HEK293T (cell line): ENCODE data around the gene ZNF610.

Experiments used
- CTCF ChIA-PET: fragments of 350-600 bp; formaldehyde crosslinking; extraction: SDS; loops from one replicate; lab custom pipeline; 2021; ENCODE audit warnings: antibody characterized with exemption, inconsistent platforms; lab: Yijun Ruan, JAX
- POLR2A ChIA-PET: fragments of 350-600 bp; formaldehyde crosslinking; extraction: SDS; loops from one replicate; lab custom pipeline; 2020; ENCODE audit warnings: antibody characterized with exemption, inconsistent platforms; lab: Yijun Ruan, JAX
- DNase-seq: peaks from one replicate; pipeline ENCODE4 v3.0.0; 2012; ENCODE audit warnings: mixed read lengths; ENCODE audit errors: extremely low spot score
- ARNT ChIP-seq: fragments of 450-650 bp; IDR thresholded peaks from 2 replicates; pipeline ENCODE4 v1.6.1; 2017; ENCODE audit warnings: mild to moderate bottlenecking
- BHLHE40 ChIP-seq: fragments of 450-650 bp; IDR thresholded peaks from 2 replicates; pipeline ENCODE4 v1.6.1; 2016; ENCODE audit warnings: mild to moderate bottlenecking, moderate library complexity, borderline replicate concordance
- CTBP1 ChIP-seq: fragments of 450-650 bp; IDR thresholded peaks from 2 replicates; pipeline ENCODE4 v1.6.1; 2016; ENCODE audit warnings: borderline replicate concordance
- ELF4 ChIP-seq: fragments of 450-650 bp; IDR thresholded peaks from 2 replicates; pipeline ENCODE4 v1.6.1; 2017; ENCODE audit warnings: antibody characterized with exemption
- FOXA1 ChIP-seq: fragments of 450-650 bp; IDR thresholded peaks from 2 replicates; pipeline ENCODE4 v1.6.1; 2016; ENCODE audit warnings: mild to moderate bottlenecking
- FOXK2 ChIP-seq: fragments of 450-650 bp; IDR thresholded peaks from 2 replicates; pipeline ENCODE4 v1.6.1; 2016; ENCODE audit warnings: mild to moderate bottlenecking
- FOXM1 ChIP-seq: fragments of 450-650 bp; IDR thresholded peaks from 2 replicates; pipeline ENCODE4 v1.6.1; 2017; ENCODE audit warnings: mild to moderate bottlenecking, borderline replicate concordance
- HDGF ChIP-seq: fragments of 450-650 bp; IDR thresholded peaks from 2 replicates; pipeline ENCODE4 v1.6.1; 2017; ENCODE audit warnings: antibody characterized with exemption, borderline replicate concordance
- L3MBTL2 ChIP-seq: fragments of 450-650 bp; conservative IDR thresholded peaks from 2 replicates; pipeline ENCODE4 v1.6.1; 2016; ENCODE audit warnings: mild to moderate bottlenecking
- LEF1 ChIP-seq: fragments of 450-650 bp; IDR thresholded peaks from 2 replicates; pipeline ENCODE4 v1.6.1; 2017; ENCODE audit warnings: mild to moderate bottlenecking, borderline replicate concordance
- NFRKB ChIP-seq: fragments of 450-650 bp; IDR thresholded peaks from 2 replicates; pipeline ENCODE4 v1.6.1; 2016; ENCODE audit warnings: mild to moderate bottlenecking, moderate library complexity
- PKNOX1 ChIP-seq: fragments of 450-650 bp; IDR thresholded peaks from 2 replicates; pipeline ENCODE4 v1.6.1; 2016
- SP1 ChIP-seq: fragments of 450-650 bp; IDR thresholded peaks from 2 replicates; pipeline ENCODE4 v1.6.1; 2017
- SUZ12 ChIP-seq: fragments of 450-650 bp; IDR thresholded peaks from 2 replicates; pipeline ENCODE4 v1.6.1; 2016; ENCODE audit warnings: mild to moderate bottlenecking
- TARDBP ChIP-seq: fragments of 450-650 bp; IDR thresholded peaks from 2 replicates; pipeline ENCODE4 v1.6.1; 2016
- ZNF384 ChIP-seq: fragments of 450-650 bp; IDR thresholded peaks from 2 replicates; pipeline ENCODE4 v1.6.1; 2016

Gene ZNF610

GRCh38 chr19:52343548-52343947, 7.5 kb downstream of the ZNF610 start:
- POLR2A ChIA-PET = no interaction called here
- CTCF ChIA-PET = no interaction called here
- DNase-seq = peak; percentile 51
- TF ChIP-seq ZNF384 (no peak), ELF4 (no peak), CTBP1 (no peak), FOXK2 (no peak), SUZ12 (no peak), NFRKB (no peak), TARDBP (no peak), FOXA1 (no peak), ARNT (no peak), BHLHE40 (no peak), L3MBTL2 (no peak), HDGF (no peak)

- POLR2A ChIA-PET = no interaction called here
- DNase-seq = no peak
- TF ChIP-seq FOXK2 = no peak
- TF ChIP-seq LEF1 = no peak
- TF ChIP-seq FOXM1 = no peak
- TF ChIP-seq SP1 = no peak
- TF ChIP-seq FOXA1 = no peak
- no peak for TF ChIP-seq ZNF384
- TF ChIP-seq CTBP1 = no peak
- TF ChIP-seq ARNT = no peak
- no peak for TF ChIP-seq ELF4
- TF ChIP-seq L3MBTL2 = no peak
- TF ChIP-seq BHLHE40 = no peak
- no peak for TF ChIP-seq SUZ12
- TF ChIP-seq PKNOX1 = no peak
- no peak for TF ChIP-seq TARDBP
- no peak for TF ChIP-seq HDGF
- no peak for TF ChIP-seq NFRKB
- CTCF ChIA-PET = no interaction called here
Observed at GRCh38 chr19:52345162-52345561, 9.1 kb downstream of the ZNF610 start.

- no peak for TF ChIP-seq ELF4
- TF ChIP-seq L3MBTL2 = no peak
- no peak for TF ChIP-seq LEF1
- TF ChIP-seq TARDBP = no peak
- TF ChIP-seq BHLHE40 = no peak
- no peak for TF ChIP-seq ZNF384
- TF ChIP-seq FOXA1 = no peak
- no peak for TF ChIP-seq FOXM1
- TF ChIP-seq ARNT = no peak
- TF ChIP-seq NFRKB = no peak
- no peak for TF ChIP-seq CTBP1
- TF ChIP-seq HDGF = no peak
- no peak for TF ChIP-seq SUZ12
- no peak for TF ChIP-seq SP1
- DNase-seq = no peak
- POLR2A ChIA-PET = no interaction called here
- CTCF ChIA-PET = no interaction called here
Observed at GRCh38 chr19:52351512-52351911, 15.5 kb downstream of the ZNF610 start.

- CTCF ChIA-PET = no interaction called here
- POLR2A ChIA-PET = no interaction called here
- no peak for DNase-seq
- no peak for TF ChIP-seq HDGF
- no peak for TF ChIP-seq TARDBP
- TF ChIP-seq LEF1 = no peak
- no peak for TF ChIP-seq CTBP1
- no peak for TF ChIP-seq NFRKB
- TF ChIP-seq ELF4 = no peak
- no peak for TF ChIP-seq L3MBTL2
- no peak for TF ChIP-seq FOXM1
Observed at GRCh38 chr19:52366414-52366824, 30.4 kb downstream of the ZNF610 start.

GRCh38 chr19:52369559-52370340, 33.7 kb downstream of the ZNF610 start, which contains the start of gene ZNF880:
TSS of gene ZNF880 (plus strand) at chr19:52369923. CDS start at chr19:52369966, 43 bp downstream.
- TF ChIP-seq FOXM1 (no peak), L3MBTL2 (peak; percentile 72)
- CTCF ChIA-PET = no interaction called here
- POLR2A ChIA-PET = no interaction called here
- DNase-seq = peak; percentile 50

GRCh38 chr19:52370341-52370710, 34.3 kb downstream of the ZNF610 start:
- no peak for DNase-seq
- CTCF ChIA-PET = no interaction called here
- POLR2A ChIA-PET = no interaction called here
- TF ChIP-seq ZNF384 = no peak
- TF ChIP-seq FOXK2 = no peak
- no peak for TF ChIP-seq SP1
- no peak for TF ChIP-seq FOXM1
- TF ChIP-seq LEF1 = no peak

GRCh38 chr19:52391135-52391534, 55.1 kb downstream of the ZNF610 start:
- ChIA-PET POLR2A (no interaction called here), CTCF (no interaction called here)
- DNase-seq = no peak
- TF ChIP-seq FOXM1 (no peak), TARDBP (no peak), NFRKB (no peak)
